SU-DHL-6 (cell line): ENCODE data around the gene CORO6.

Source experiments
- H2AFZ ChIP-seq: fragments of 200-600 bp; sonication (generic); 2 replicates; pipeline ENCODE4 v1.6.1; 2014; ENCODE audit warnings: low read depth, mild to moderate bottlenecking, moderate library complexity, mixed read lengths, antibody characterized with exemption, low read length; ENCODE audit not compliant: severe bottlenecking
- H3F3A ChIP-seq: fragments of 200-600 bp; shearing (Covaris generic); 2 replicates; pipeline ENCODE4 v1.6.0; 2016; ENCODE audit warnings: antibody characterized with exemption, mild to moderate bottlenecking; ENCODE audit not compliant: insufficient read depth
- H3K27ac ChIP-seq: fragments of 200-600 bp; sonication (generic); 2 replicates; pipeline ENCODE4 v1.5.1; 2016; ENCODE audit warnings: low read depth, mild to moderate bottlenecking, low read length, moderate library complexity, mixed read lengths
- H3K27me3 ChIP-seq: fragments of 200-600 bp; sonication (generic), shearing (Covaris generic); 2 replicates; pipeline ENCODE4 v1.6.0; 2014; ENCODE audit warnings: mild to moderate bottlenecking, low read length
- H3K36me3 ChIP-seq: fragments of 200-600 bp; sonication (generic); 2 replicates; pipeline ENCODE4 v1.6.1; 2014; ENCODE audit warnings: mild to moderate bottlenecking, low read length, mixed read lengths
- H3K4me2 ChIP-seq: fragments of 300-600, 200-600 bp; shearing (Covaris generic), sonication (generic); 2 replicates; pipeline ENCODE4 v1.6.0; 2014; ENCODE audit warnings: low read length, low read depth, mild to moderate bottlenecking; ENCODE audit not compliant: poor library complexity, severe bottlenecking
- H3K4me3 ChIP-seq: fragments of 200-600 bp; sonication (generic); 2 replicates; pipeline ENCODE4 v1.5.1; 2014; ENCODE audit warnings: antibody characterized with exemption, low read length, mild to moderate bottlenecking, mixed read lengths; ENCODE audit not compliant: insufficient read depth, poor library complexity, severe bottlenecking
- H3K79me2 ChIP-seq: fragments of 200-600 bp; sonication (generic); 2 replicates; pipeline ENCODE4 v1.6.1; 2014; ENCODE audit warnings: mild to moderate bottlenecking, low read length, moderate library complexity; ENCODE audit not compliant: insufficient read depth
- H3K9ac ChIP-seq: fragments of 200-600 bp; sonication (generic); 2 replicates; pipeline ENCODE4 v1.7.0; 2014; ENCODE audit warnings: mild to moderate bottlenecking, low read length
- H3K9me2 ChIP-seq: fragments of 200-600 bp; sonication (generic); replicated peaks from 2 replicates; pipeline ENCODE4 v1.6.1; 2014; ENCODE audit warnings: low read length; ENCODE audit not compliant: insufficient read depth
- H3K9me3 ChIP-seq: fragments of 200-600 bp; sonication (generic); 2 replicates; pipeline ENCODE4 v1.6.1; 2014; ENCODE audit warnings: low read length, mixed read lengths; ENCODE audit not compliant: insufficient read depth
- H4K20me1 ChIP-seq: fragments of 200-600 bp; sonication (generic); 2 replicates; pipeline ENCODE4 v1.6.1; 2014; ENCODE audit warnings: low read depth, mild to moderate bottlenecking, antibody characterized with exemption, low read length, moderate library complexity, mixed read lengths
- CTCF ChIP-seq: fragments of 200-600 bp; sonication (generic); IDR thresholded peaks from one replicate; pipeline ENCODE4 v1.5.1; 2017; ENCODE audit warnings: antibody characterized with exemption, mild to moderate bottlenecking, low read length, moderate library complexity; ENCODE audit not compliant: insufficient read depth, poor library complexity, severe bottlenecking
- EZH2phosphoT487 ChIP-seq: fragments of 200-600 bp; sonication (generic), shearing (Covaris generic); conservative IDR thresholded peaks from 2 replicates; pipeline ENCODE4 v1.6.1; 2018; ENCODE audit warnings: mild to moderate bottlenecking, antibody characterized with exemption, low read length, moderate library complexity, mixed read lengths

CORO6 gene

DNA sequence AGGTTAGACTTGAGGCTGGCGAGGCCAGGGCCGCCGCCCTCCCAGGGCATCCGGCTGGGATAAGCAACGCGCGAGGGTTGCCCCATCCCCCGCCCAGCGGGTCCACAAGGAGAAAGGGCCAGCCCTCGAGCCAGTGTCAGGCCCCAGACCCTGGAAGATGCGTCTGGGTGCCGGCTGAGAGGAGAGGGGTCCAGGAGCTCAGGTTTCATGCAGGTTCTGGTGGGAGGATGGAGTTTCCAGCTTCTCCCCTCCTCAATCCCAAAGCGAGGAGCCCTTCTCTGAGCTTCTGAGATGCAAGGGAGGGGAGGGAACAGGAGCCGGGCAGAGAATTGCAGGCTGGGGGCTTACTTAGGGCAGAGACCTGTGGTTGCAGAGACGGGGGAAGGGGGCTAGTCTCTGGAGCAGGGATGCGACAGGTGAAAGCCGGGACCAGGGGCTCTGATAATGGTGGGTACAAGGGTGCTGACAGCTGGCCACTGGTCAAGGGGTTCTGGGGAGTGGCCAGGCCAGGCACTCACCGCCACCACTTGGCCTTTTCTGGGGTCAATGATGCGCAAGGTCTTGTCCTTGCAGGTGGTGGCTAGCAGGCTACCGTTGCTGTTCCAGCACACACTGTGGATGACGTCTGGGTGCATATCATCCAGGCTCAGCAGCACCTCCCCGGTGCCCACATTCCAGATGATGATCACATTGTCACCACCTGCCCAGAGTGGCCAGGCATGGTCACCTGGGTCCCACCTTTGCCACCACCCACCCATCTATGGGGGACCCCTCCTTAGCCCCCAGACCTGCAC is 4.2 kb downstream of the CORO6 start:
- 0 out of 2 replicates have a peak overlapping the region, but pooled peaks have one; percentile 51 for H3K9ac ChIP-seq
- no peaks in the 10 kb centered on the region for H3K79me2 ChIP-seq
- peak overlapping the region; percentile 47 for H3K4me2 ChIP-seq
- no peaks in the 10 kb centered on the region for H3K9me3 ChIP-seq
- H3K27me3 ChIP-seq: no peaks in the 10 kb centered on the region
- H3K27ac ChIP-seq: no peak overlapping the region
- H2AFZ ChIP-seq: peak overlapping the region; percentile 84
- H3K9me2 ChIP-seq: no peaks in the 10 kb centered on the region
- H3K36me3 ChIP-seq: no peaks in the 10 kb centered on the region
- H4K20me1 ChIP-seq: no peaks in the 10 kb centered on the region
- H3F3A ChIP-seq: peaks cover 3% of the 10 kb centered on the region; the same call in 1 of the 2 replicates
- TF ChIP-seq EZH2phosphoT487: no peak
- peak; percentile 8 for TF ChIP-seq CTCF
- no peak overlapping the region for H3K4me3 ChIP-seq

GRCh38 chr17:29617481-29618271 is 5.0 kb downstream of the CORO6 start:
- peak overlapping the region; percentile 47 for H3K4me2 ChIP-seq
- H4K20me1 ChIP-seq: no peaks in the 10 kb centered on the region
- no peaks in the 10 kb centered on the region for H3K9me2 ChIP-seq
- H3K79me2 ChIP-seq: no peaks in the 10 kb centered on the region
- peak overlapping the region; percentile 9 for H3K4me3 ChIP-seq
- H3K27me3 ChIP-seq: no peaks in the 10 kb centered on the region
- H3K9me3 ChIP-seq: no peaks in the 10 kb centered on the region
- peak overlapping the region; percentile 84 for H2AFZ ChIP-seq
- H3K27ac ChIP-seq: no peak overlapping the region
- no peaks in the 10 kb centered on the region for H3K36me3 ChIP-seq
- H3F3A ChIP-seq: no peaks in the 10 kb centered on the region
- peak overlapping the region; percentile 51 for H3K9ac ChIP-seq
- TF ChIP-seq EZH2phosphoT487 (no peak), CTCF (peak; percentile 90)

DNA sequence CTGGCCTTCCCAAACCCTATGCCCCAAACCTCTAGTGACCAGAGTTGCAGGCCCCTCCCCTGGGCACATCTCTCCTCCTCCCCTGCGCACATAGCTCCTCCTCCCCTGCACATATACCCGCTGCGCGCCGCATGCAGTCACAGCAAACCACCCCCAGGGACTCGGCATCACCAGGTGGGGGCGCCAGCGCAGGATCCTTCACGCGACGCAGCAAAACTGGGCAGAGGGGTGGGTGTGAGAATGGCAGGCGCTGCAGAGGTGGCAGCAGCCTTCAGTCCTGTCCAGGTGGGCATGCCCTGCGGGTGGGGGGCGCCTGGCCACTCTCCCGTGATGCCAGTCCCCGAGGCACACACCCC is 5.6 kb downstream of the CORO6 start:
- Histone ChIP-seq H4K20me1 (no peaks in the 10 kb centered on the region), H2AFZ (peak overlapping the region; percentile 84), H3K79me2 (no peaks in the 10 kb centered on the region), H3K36me3 (no peaks in the 10 kb centered on the region), H3K4me3 (peak overlapping the region; percentile 9), H3K27me3 (no peaks in the 10 kb centered on the region), H3K9ac (peak overlapping the region; percentile 51), H3K9me2 (no peaks in the 10 kb centered on the region), H3K4me2 (peak overlapping the region; percentile 47), H3F3A (no peaks in the 10 kb centered on the region), H3K27ac (no peak overlapping the region), H3K9me3 (no peaks in the 10 kb centered on the region)
- TF ChIP-seq CTCF (peak; percentile 91), EZH2phosphoT487 (no peak)
